ENCODE data around the gene GCNT1.
"Not testable (repeated sequence)": the region's sequence is repeated elsewhere in the genome, so short reads cannot be mapped to it uniquely, and the experiment has no call there.

The GCNT1 gene

GRCh38 chr9:76431601-76432000 lies 27.4 kb upstream of the GCNT1 start:
- H3K27ac ChIP-seq (ENCODE audit: low read depth, low read length, poor library complexity, severe bottlenecking): no peak overlapping the region
- no peaks in the 10 kb centered on the region for H3K4me1 ChIP-seq (ENCODE audit: insufficient read depth, low read length, severe bottlenecking)
- no peaks in the 10 kb centered on the region for H3F3A ChIP-seq (ENCODE audit: insufficient read depth, low read length)
- H3K4me3 ChIP-seq (ENCODE audit: low read depth, low read length, poor library complexity, severe bottlenecking): no peak overlapping the region
- no peaks in the 10 kb centered on the region for H3K79me2 ChIP-seq (ENCODE audit: insufficient read depth, low read length)
- peaks cover 6% of the 10 kb centered on the region; the same call in 1 of the 2 replicates for H3K27me3 ChIP-seq (ENCODE audit: insufficient read depth, low read length)
- H3K4me2 ChIP-seq (ENCODE audit: low read length): no peak overlapping the region
- no peak overlapping the region for H2AFZ ChIP-seq (ENCODE audit: low read length)
- TF ChIP-seq EZH2 (IDR thresholded peaks at IDR 0.05; ENCODE audit: borderline replicate concordance, low read length): no peak
- TF ChIP-seq CTCF (IDR thresholded peaks at IDR 0.05; ENCODE audit: low read length): no peak
- H3K9me3 ChIP-seq (ENCODE audit: low read length): no peaks in the 10 kb centered on the region
- no peaks in the 10 kb centered on the region for H3K36me3 ChIP-seq (ENCODE audit: insufficient read depth, low read length)
- H3K9me2 ChIP-seq (ENCODE audit: low read depth, low read length): no peaks in the 10 kb centered on the region
- no peak overlapping the region for H3K9ac ChIP-seq (ENCODE audit: low read length)
- no peaks in the 10 kb centered on the region for H4K20me1 ChIP-seq (ENCODE audit: insufficient read depth, low read length)

- Histone ChIP-seq H3K4me3 (ENCODE audit: low read depth, low read length, poor library complexity, severe bottlenecking) (no peak overlapping the region), H3K27ac (ENCODE audit: low read depth, low read length, poor library complexity, severe bottlenecking) (no peak overlapping the region), H3K9ac (ENCODE audit: low read length) (no peak overlapping the region), H3K9me3 (ENCODE audit: low read length) (no peaks in the 10 kb centered on the region), H4K20me1 (ENCODE audit: insufficient read depth, low read length) (no peaks in the 10 kb centered on the region), H2AFZ (ENCODE audit: low read length) (no peak overlapping the region), H3K4me1 (ENCODE audit: insufficient read depth, low read length, severe bottlenecking) (no peaks in the 10 kb centered on the region), H3K9me2 (ENCODE audit: low read depth, low read length) (no peaks in the 10 kb centered on the region), H3F3A (ENCODE audit: insufficient read depth, low read length) (no peaks in the 10 kb centered on the region), H3K27me3 (ENCODE audit: insufficient read depth, low read length) (peaks cover 6% of the 10 kb centered on the region; the same call in 1 of the 2 replicates), H3K36me3 (ENCODE audit: insufficient read depth, low read length) (no peaks in the 10 kb centered on the region), H3K4me2 (ENCODE audit: low read length) (no peak overlapping the region), H3K79me2 (ENCODE audit: insufficient read depth, low read length) (no peaks in the 10 kb centered on the region)
- TF ChIP-seq CTCF (IDR thresholded peaks at IDR 0.05; ENCODE audit: low read length) (no peak), EZH2 (IDR thresholded peaks at IDR 0.05; ENCODE audit: borderline replicate concordance, low read length) (no peak)
Observed at GRCh38 chr9:76433406-76433805, 25.6 kb upstream of the GCNT1 start.

GRCh38 chr9:76433836-76434235 lies 25.1 kb upstream of the GCNT1 start:
- no peak overlapping the region for H3K27ac ChIP-seq (ENCODE audit: low read depth, low read length, poor library complexity, severe bottlenecking)
- H3K4me3 ChIP-seq (ENCODE audit: low read depth, low read length, poor library complexity, severe bottlenecking): no peak overlapping the region

GRCh38 chr9:76434897-76435296 lies 24.1 kb upstream of the GCNT1 start:
- not testable (repeated sequence) for H3K9ac ChIP-seq (ENCODE audit: low read length); H3K27ac ChIP-seq (ENCODE audit: low read depth, low read length, poor library complexity, severe bottlenecking); H3K36me3 ChIP-seq (ENCODE audit: insufficient read depth, low read length); H3K27me3 ChIP-seq (ENCODE audit: insufficient read depth, low read length); H3K4me2 ChIP-seq (ENCODE audit: low read length); H3K4me1 ChIP-seq (ENCODE audit: insufficient read depth, low read length, severe bottlenecking); H3K4me3 ChIP-seq (ENCODE audit: low read depth, low read length, poor library complexity, severe bottlenecking); H3K9me3 ChIP-seq (ENCODE audit: low read length); H3K79me2 ChIP-seq (ENCODE audit: insufficient read depth, low read length); H3K9me2 ChIP-seq (ENCODE audit: low read depth, low read length); H4K20me1 ChIP-seq (ENCODE audit: insufficient read depth, low read length); H2AFZ ChIP-seq (ENCODE audit: low read length); H3F3A ChIP-seq (ENCODE audit: insufficient read depth, low read length)

More at GRCh38 chr9:76433836-76434235, 25.1 kb upstream of the GCNT1 start:
- H3K79me2 ChIP-seq (ENCODE audit: insufficient read depth, low read length): no peaks in the 10 kb centered on the region
- H3K9ac ChIP-seq (ENCODE audit: low read length): no peak overlapping the region
- H3K36me3 ChIP-seq (ENCODE audit: insufficient read depth, low read length): no peaks in the 10 kb centered on the region
- no peak overlapping the region for H3K4me2 ChIP-seq (ENCODE audit: low read length)
- H2AFZ ChIP-seq (ENCODE audit: low read length): no peak overlapping the region
- no peaks in the 10 kb centered on the region for H4K20me1 ChIP-seq (ENCODE audit: insufficient read depth, low read length)
- no peak for TF ChIP-seq CTCF (IDR thresholded peaks at IDR 0.05; ENCODE audit: low read length)
- TF ChIP-seq EZH2 (IDR thresholded peaks at IDR 0.05; ENCODE audit: borderline replicate concordance, low read length): no peak
- no peaks in the 10 kb centered on the region for H3K9me3 ChIP-seq (ENCODE audit: low read length)
- no peaks in the 10 kb centered on the region for H3K4me1 ChIP-seq (ENCODE audit: insufficient read depth, low read length, severe bottlenecking)
- no peaks in the 10 kb centered on the region for H3K9me2 ChIP-seq (ENCODE audit: low read depth, low read length)
- peaks cover 6% of the 10 kb centered on the region; the same call in 1 of the 2 replicates for H3K27me3 ChIP-seq (ENCODE audit: insufficient read depth, low read length)
- H3F3A ChIP-seq (ENCODE audit: insufficient read depth, low read length): no peaks in the 10 kb centered on the region

GRCh38 chr9:76437017-76437699 lies 21.8 kb upstream of the GCNT1 start:
- not testable (repeated sequence) for H3K36me3 ChIP-seq (ENCODE audit: insufficient read depth, low read length); H3K9me3 ChIP-seq (ENCODE audit: low read length); H3F3A ChIP-seq (ENCODE audit: insufficient read depth, low read length); H3K4me3 ChIP-seq (ENCODE audit: low read depth, low read length, poor library complexity, severe bottlenecking); H3K4me1 ChIP-seq (ENCODE audit: insufficient read depth, low read length, severe bottlenecking); H3K27me3 ChIP-seq (ENCODE audit: insufficient read depth, low read length); H3K9ac ChIP-seq (ENCODE audit: low read length); H3K79me2 ChIP-seq (ENCODE audit: insufficient read depth, low read length); H3K27ac ChIP-seq (ENCODE audit: low read depth, low read length, poor library complexity, severe bottlenecking); H2AFZ ChIP-seq (ENCODE audit: low read length); H3K9me2 ChIP-seq (ENCODE audit: low read depth, low read length); H4K20me1 ChIP-seq (ENCODE audit: insufficient read depth, low read length); H3K4me2 ChIP-seq (ENCODE audit: low read length)

Data from OCI-LY1 (cell line).